A549 (cell line): ENCODE results near the gene TENM3.

Source experiments
- CBX2 ChIP-seq: fragments of 200-600 bp; sonication (generic); IDR thresholded peaks from 2 replicates; pipeline ENCODE4 v1.6.1; 2016; ENCODE audit warnings: low read depth, mild to moderate bottlenecking, borderline replicate concordance
- CEBPB ChIP-seq, 2 experiments: fragments of >200 bp in 1 of 2; sonication (Bioruptor Twin) in 1 of 2; formaldehyde crosslinking in 1 of 2; IDR thresholded peaks; 2 replicates each; pipeline ENCODE4 v1.6.1; 2012 to 2016
- CHD2 ChIP-seq: fragments of 150-350 bp; IDR thresholded peaks from 2 replicates; pipeline ENCODE4 v1.6.1; 2014; ENCODE audit warnings: low read length; ENCODE audit not compliant: partially characterized antibody
- CHD4 ChIP-seq: fragments of 200-600 bp; sonication (generic); IDR thresholded peaks from 2 replicates; pipeline ENCODE4 v1.6.1; 2016; ENCODE audit warnings: antibody characterized with exemption, mild to moderate bottlenecking, borderline replicate concordance
- JUN ChIP-seq, 2 experiments: fragments of >200 bp; sonication (Bioruptor Twin); formaldehyde crosslinking; IDR thresholded peaks; 2 replicates in 1 of 2; 3 replicates in 1 of 2; pipeline ENCODE4 v1.6.1; 2016 to 2017
- JUNB ChIP-seq: fragments of >200 bp; sonication (Bioruptor Twin); formaldehyde crosslinking; IDR thresholded peaks from 2 replicates; pipeline ENCODE4 v1.6.1; 2016
- MAX ChIP-seq: IDR thresholded peaks from 2 replicates; pipeline ENCODE4 v1.6.1; 2012
- POLR2A ChIP-seq: IDR thresholded peaks from 2 replicates; pipeline ENCODE4 v1.6.1; 2012; ENCODE audit warnings: mild to moderate bottlenecking, low read length
- RAD21 ChIP-seq, 2 experiments: fragments of >200 bp in 1 of 2; sonication (Bioruptor Twin) in 1 of 2; formaldehyde crosslinking in 1 of 2; IDR thresholded peaks in 1 of 2; conservative IDR thresholded peaks in 1 of 2; 2 replicates in 1 of 2; 3 replicates in 1 of 2; pipeline ENCODE4 v1.6.1; 2012 to 2018; ENCODE audit warnings: inconsistent platforms in 1 of 2
- ZFP36 ChIP-seq: fragments of 450-650 bp; IDR thresholded peaks from 2 replicates; pipeline ENCODE4 v1.6.1; 2014; ENCODE audit warnings: borderline replicate concordance; ENCODE audit not compliant: partially characterized antibody
- TF ChIP-seq, protein P1 (sequence below): fragments of >200 bp; sonication (Bioruptor Twin); formaldehyde crosslinking; IDR thresholded peaks from 3 replicates; pipeline ENCODE4 v1.5.1; 2016
- TF ChIP-seq, protein P2 (sequence below): fragments of 450-650 bp; IDR thresholded peaks from 2 replicates; pipeline ENCODE4 v1.6.1; 2014; ENCODE audit warnings: antibody characterized with exemption

DNA sequence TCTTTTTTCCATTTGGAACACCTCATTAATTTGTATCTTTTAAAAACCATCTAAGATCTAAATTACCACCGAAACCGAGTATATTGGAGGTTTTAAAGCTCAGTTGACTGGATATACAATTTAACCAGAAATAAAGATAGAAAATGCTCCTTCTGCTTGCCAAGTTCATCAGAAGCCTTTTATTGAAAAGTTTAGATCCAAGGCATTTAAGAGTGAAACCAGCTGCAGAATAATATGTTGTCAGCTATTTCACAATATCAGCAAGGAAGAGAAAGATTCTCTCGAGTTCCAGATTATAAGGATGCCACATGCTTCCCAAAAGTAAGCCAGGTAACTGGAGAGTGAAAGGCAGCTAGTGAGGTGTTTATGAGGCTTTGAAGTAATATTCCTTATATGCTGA, 456.6 kb downstream of the TENM3 start:
- TF ChIP-seq JUNB (no peak), JUN (IDR thresholded peaks at IDR 0.05) (no peak), POLR2A (no peak), CHD4 (no peak), MAX (no peak), ZFP36 (no peak), CEBPB (IDR thresholded peaks at IDR 0.05) (no peak), RAD21 (conservative IDR thresholded peaks at IDR 0.05 in 1 of 2, IDR thresholded peaks at IDR 0.05 in 1 of 2) (no peak), CHD2 (no peak), CBX2 (no peak)
- TF ChIP-seq, protein P1, sequence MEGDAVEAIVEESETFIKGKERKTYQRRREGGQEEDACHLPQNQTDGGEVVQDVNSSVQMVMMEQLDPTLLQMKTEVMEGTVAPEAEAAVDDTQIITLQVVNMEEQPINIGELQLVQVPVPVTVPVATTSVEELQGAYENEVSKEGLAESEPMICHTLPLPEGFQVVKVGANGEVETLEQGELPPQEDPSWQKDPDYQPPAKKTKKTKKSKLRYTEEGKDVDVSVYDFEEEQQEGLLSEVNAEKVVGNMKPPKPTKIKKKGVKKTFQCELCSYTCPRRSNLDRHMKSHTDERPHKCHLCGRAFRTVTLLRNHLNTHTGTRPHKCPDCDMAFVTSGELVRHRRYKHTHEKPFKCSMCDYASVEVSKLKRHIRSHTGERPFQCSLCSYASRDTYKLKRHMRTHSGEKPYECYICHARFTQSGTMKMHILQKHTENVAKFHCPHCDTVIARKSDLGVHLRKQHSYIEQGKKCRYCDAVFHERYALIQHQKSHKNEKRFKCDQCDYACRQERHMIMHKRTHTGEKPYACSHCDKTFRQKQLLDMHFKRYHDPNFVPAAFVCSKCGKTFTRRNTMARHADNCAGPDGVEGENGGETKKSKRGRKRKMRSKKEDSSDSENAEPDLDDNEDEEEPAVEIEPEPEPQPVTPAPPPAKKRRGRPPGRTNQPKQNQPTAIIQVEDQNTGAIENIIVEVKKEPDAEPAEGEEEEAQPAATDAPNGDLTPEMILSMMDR, result no peak
- TF ChIP-seq, protein P2, sequence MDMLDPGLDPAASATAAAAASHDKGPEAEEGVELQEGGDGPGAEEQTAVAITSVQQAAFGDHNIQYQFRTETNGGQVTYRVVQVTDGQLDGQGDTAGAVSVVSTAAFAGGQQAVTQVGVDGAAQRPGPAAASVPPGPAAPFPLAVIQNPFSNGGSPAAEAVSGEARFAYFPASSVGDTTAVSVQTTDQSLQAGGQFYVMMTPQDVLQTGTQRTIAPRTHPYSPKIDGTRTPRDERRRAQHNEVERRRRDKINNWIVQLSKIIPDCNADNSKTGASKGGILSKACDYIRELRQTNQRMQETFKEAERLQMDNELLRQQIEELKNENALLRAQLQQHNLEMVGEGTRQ, result no peak
